HG03521 (cell line): Measurements from ENCODE around the gene CERS1.

Experiments used
- ATAC-seq: cut with Tn5 transposase; IDR thresholded peaks from one replicate; pipeline ENCODE4 v1.9.1; 2021; ENCODE audit warnings: mild to moderate bottlenecking, moderate library complexity; ENCODE audit not compliant: unreplicated experiment

CERS1 gene

GRCh38 chr19:18895824-18896341 is at the start of gene CERS1:
CERS1 (minus strand) TSS chr19:18896158; CDS start chr19:18896072, 86 bp downstream.
- no peak for ATAC-seq

GRCh38 chr19:18945297-18945696 is 49.3 kb upstream of the CERS1 start:
- no peak for ATAC-seq

GRCh38 chr19:18943465-18943864 is 47.5 kb upstream of the CERS1 start:
- ATAC-seq: no peak

GRCh38 chr19:18942692-18943091 is 46.7 kb upstream of the CERS1 start:
- no peak for ATAC-seq

- no peak for ATAC-seq
Measured at GRCh38 chr19:18941628-18942354, 45.8 kb upstream of the CERS1 start.

- ATAC-seq: no peak
Measured at GRCh38 chr19:18940769-18941627, 45.0 kb upstream of the CERS1 start, which contains the start of gene HOMER3. HOMER3 (minus strand) TSS chr19:18941217; CDS start chr19:18938982, 2,235 bp downstream.

- no peak for ATAC-seq
Measured at GRCh38 chr19:18939922-18940768, 44.2 kb upstream of the CERS1 start.

GRCh38 chr19:18939163-18939562 is 43.2 kb upstream of the CERS1 start:
- no peak for ATAC-seq

- no peak for ATAC-seq
Measured at GRCh38 chr19:18933297-18933696, 37.3 kb upstream of the CERS1 start.

GRCh38 chr19:18932216-18932841 is 36.4 kb upstream of the CERS1 start:
- no peak for ATAC-seq

- no peak for ATAC-seq
Measured at GRCh38 chr19:18931316-18932162, 35.6 kb upstream of the CERS1 start.

- ATAC-seq: no peak
Measured at GRCh38 chr19:18929311-18929710, 33.4 kb upstream of the CERS1 start.

GRCh38 chr19:18928018-18928805 is 32.3 kb upstream of the CERS1 start:
- no peak for ATAC-seq

- no peak for ATAC-seq
Measured at GRCh38 chr19:18924684-18925213, 28.8 kb upstream of the CERS1 start.

- no peak for ATAC-seq
Measured at GRCh38 chr19:18922228-18922985, 26.4 kb upstream of the CERS1 start.

- no peak for ATAC-seq
Measured at GRCh38 chr19:18921593-18921992, 25.6 kb upstream of the CERS1 start.

- no peak for ATAC-seq
Measured at GRCh38 chr19:18920400-18920799, 24.4 kb upstream of the CERS1 start.

- ATAC-seq: no peak
Measured at GRCh38 chr19:18919900-18920214, 23.9 kb upstream of the CERS1 start.
